Calu3 (cell line): ENCODE results near the gene CDON. TPM values are rescaled to one million over a fixed set of nuclear protein-coding genes. Genes with fewer than 3 reads are reported as not detected.

Experiments
- Bru-seq: library from RNA; stranded (reverse); fragments of 400-500 nt; gene quantifications from one replicate; lab custom pipeline; 2021; lab: Mats Ljungman, UMichigan
- BruChase-seq, 2 experiments: library from RNA; stranded (reverse); fragments of 400-500 nt; gene quantifications; one replicate each; lab custom pipeline; 2021; lab: Mats Ljungman, UMichigan
- BruUV-seq: library from RNA; stranded (reverse); fragments of 400-500 nt; replicated peaks from 2 replicates; lab custom pipeline; 2021; lab: Mats Ljungman, UMichigan
- CTCF ChIA-PET: fragments of 300-600 bp; sonication (Branson Sonifier 250); formaldehyde crosslinking; loops from one replicate; lab custom pipeline; 2022; ENCODE audit warnings: antibody characterized with exemption; lab: Charles Lee
- DNase-seq: peaks from one replicate; pipeline ENCODE4 v3.0.0; 2022
- H3K27ac Mint-ChIP-seq: one replicate; pipeline ENCODE4 v1.8.0; 2022; ENCODE audit warnings: mixed read lengths; ENCODE audit not compliant: unreplicated experiment
- H3K27me3 Mint-ChIP-seq: one replicate; pipeline ENCODE4 v1.8.0; 2022; ENCODE audit warnings: mixed read lengths; ENCODE audit not compliant: unreplicated experiment
- H3K36me3 Mint-ChIP-seq: one replicate; pipeline ENCODE4 v1.8.0; 2022; ENCODE audit warnings: mild to moderate bottlenecking, moderate library complexity, mixed read lengths; ENCODE audit not compliant: insufficient read depth, unreplicated experiment
- H3K4me1 Mint-ChIP-seq: one replicate; pipeline ENCODE4 v1.8.0; 2022; ENCODE audit warnings: mild to moderate bottlenecking, low read depth, mixed read lengths; ENCODE audit not compliant: unreplicated experiment
- H3K4me3 Mint-ChIP-seq: one replicate; pipeline ENCODE4 v1.8.0; 2022; ENCODE audit warnings: mild to moderate bottlenecking, low read depth, moderate library complexity, mixed read lengths; ENCODE audit not compliant: unreplicated experiment
- H3K9me3 Mint-ChIP-seq: one replicate; pipeline ENCODE4 v1.8.0; 2022; ENCODE audit warnings: low read depth, mixed read lengths; ENCODE audit not compliant: unreplicated experiment
- CTCF ChIP-seq: fragments of 200-600 bp; IDR thresholded peaks from one replicate; pipeline ENCODE4 v1.8.0; 2022; ENCODE audit warnings: antibody characterized with exemption; ENCODE audit not compliant: unreplicated experiment
- intact Hi-C: fragments of 100-400 bp; cut with micrococcal nuclease; formaldehyde crosslinking; loops from one replicate; pipeline ENCODE4 v1.10.0; 2022; ENCODE audit not compliant: unreplicated experiment
- long read RNA-seq: library from polyadenylated mRNA; stranded (forward); transcript quantifications from one replicate; pipeline ENCODE4 v2.0.0, GENCODE V29; 2022
- total RNA-seq: library from RNA; stranded (reverse); gene quantifications from 2 replicates; pipeline ENCODE4 v1.2.3, GENCODE V29; 2022

CDON gene
- total RNA-seq: 10.6 and 14.8 TPM in 2 replicates
- percentile 51 among the genes with signal in this experiment for Bru-seq, nascent RNA
- percentile 52 among the genes with signal in this experiment for BruChase-seq, experiment 1, labeled RNA remaining after a 6-hour chase
- BruChase-seq, experiment 2, labeled RNA remaining after a 2-hour chase: percentile 49 among the genes with signal in this experiment
- long read RNA-seq, partial matches to known transcripts: 0 of 1 reads
- long read RNA-seq, other reads (novel, unspliced or antisense): 1 of 1 reads

- intact Hi-C loops: loop anchor here (5.0 kb wide), 2 partner anchors 121 to 129 kb away; no protein-coding TSS in a partner anchor
- Mint-ChIP-seq H3K27me3 (no peaks in the 10 kb centered on the region), H3K4me3 (peak within 1 kb of the TSS; percentile 81), H3K9me3 (no peaks in the 10 kb centered on the region), H3K36me3 (peaks cover 22% of the 10 kb centered on the region), H3K27ac (peak within 1 kb of the TSS; percentile 96), H3K4me1 (peaks cover 8% of the 10 kb centered on the region)
- TF ChIP-seq CTCF: no peak
- peak; percentile 90 for DNase-seq
- no TSS peak for BruUV-seq
- CTCF ChIA-PET: interaction anchor here (0.7 to 1.4 kb wide), 2 partner anchors 131 to 689 kb away, joined by 4 to 6 read pairs; no protein-coding TSS in a partner anchor
These were observed at the start of gene CDON for GRCh38 chr11:126062679-126063506. TSS of gene CDON (minus strand) at chr11:126062866. CDS start at chr11:126023476, 39,390 bp downstream.

- H3K4me1 Mint-ChIP-seq: peaks cover 22% of the 10 kb centered on the region
- no peaks in the 10 kb centered on the region for H3K9me3 Mint-ChIP-seq
- H3K27ac Mint-ChIP-seq: no peak overlapping the region
- H3K4me3 Mint-ChIP-seq: no peak overlapping the region
- H3K27me3 Mint-ChIP-seq: no peaks in the 10 kb centered on the region
- intact Hi-C loops: loop anchor here (5.0 kb wide), 1 partner anchor 39 kb away; no protein-coding TSS in a partner anchor
- CTCF ChIA-PET: no interaction called here
- no peak for DNase-seq
- no peak for TF ChIP-seq CTCF
- no TSS peak for BruUV-seq
- H3K36me3 Mint-ChIP-seq: no peaks in the 10 kb centered on the region
These were observed 48.9 kb upstream of the CDON start for GRCh38 chr11:126111458-126112116.

GRCh38 chr11:126109941-126110731 lies 47.5 kb upstream of the CDON start:
- Mint-ChIP-seq H3K36me3 (no peaks in the 10 kb centered on the region), H3K27me3 (no peaks in the 10 kb centered on the region), H3K4me3 (no peak overlapping the region), H3K27ac (no peak overlapping the region), H3K9me3 (no peaks in the 10 kb centered on the region), H3K4me1 (peaks cover 9% of the 10 kb centered on the region)
- no TSS peak for BruUV-seq
- DNase-seq: peak; percentile 12
- no peak for TF ChIP-seq CTCF
- CTCF ChIA-PET: interaction anchor here (0.6 to 1.3 kb wide), 2 partner anchors 10 to 44 kb away, joined by 3 read pairs; no protein-coding TSS in a partner anchor
- intact Hi-C loops: loop anchor here (5.0 kb wide), 1 partner anchor 38 kb away; no protein-coding TSS in a partner anchor
